GM20000 (cell line): Measurements from ENCODE around the gene FARS2.

ENCODE experiments used
- DNase-seq: peaks from one replicate; pipeline ENCODE4 v3.0.0; 2012; ENCODE audit warnings: low spot score
- CTCF ChIP-seq: IDR thresholded peaks from 2 replicates; pipeline ENCODE4 v1.5.1; 2012; ENCODE audit warnings: mild to moderate bottlenecking, control low read depth; ENCODE audit errors: extremely low read depth, missing control alignments

Gene FARS2

GRCh38 chr6:5416250-5416649 lies 154.9 kb downstream of the FARS2 start:
- TF ChIP-seq CTCF, result no peak
- DNase-seq, result no peak

- DNase-seq, result peak; percentile 13
- TF ChIP-seq CTCF, result peak; percentile 23
These were observed 161.1 kb downstream of the FARS2 start for GRCh38 chr6:5422321-5422915.

- TF ChIP-seq CTCF, result no peak
- no peak for DNase-seq
These were observed 161.9 kb downstream of the FARS2 start for GRCh38 chr6:5423251-5423650.

GRCh38 chr6:5424726-5425125 lies 163.4 kb downstream of the FARS2 start:
- no peak for TF ChIP-seq CTCF
- no peak for DNase-seq

GRCh38 chr6:5425267-5425666 lies 164.0 kb downstream of the FARS2 start:
- no peak for DNase-seq
- TF ChIP-seq CTCF, result no peak

GRCh38 chr6:5425797-5426196 lies 164.5 kb downstream of the FARS2 start:
- TF ChIP-seq CTCF, result no peak
- DNase-seq, result no peak

GRCh38 chr6:5427586-5427985 lies 166.3 kb downstream of the FARS2 start:
- TF ChIP-seq CTCF, result no peak
- no peak for DNase-seq
